Naive thymus-derived CD8-positive, alpha-beta T cell (primary cell): ENCODE data around the gene WSB2. TPM values are rescaled to one million over a fixed set of nuclear protein-coding genes. Genes with fewer than 3 reads are reported as not detected.
A peak's percentile ranks its signal among the peaks of the same experiment; 100 is the strongest.

Experiments used
- ATAC-seq, 2 donors: fragments of 150-1000 bp; cut with Tn5 transposase in 1 of 2; sonication (Bioruptor Pico), chemical (Tn5 transposase) in 1 of 2; 1 replicate in 1 of 2; 2 replicates in 1 of 2; pipeline ENCODE4 v1.10.0; 2021; ENCODE audit warnings: mild to moderate bottlenecking in 2 of 2, moderate library complexity in 2 of 2
- POLR2A ChIA-PET: fragments of 350-600 bp; sonication (Branson Sonifier 250); formaldehyde crosslinking; loops from one replicate; lab custom pipeline; 2021; ENCODE audit warnings: antibody characterized with exemption; lab: Charles Lee
- DNase-seq, 10 donors: peaks; one replicate each; pipeline versions ENCODE4 v3.0.0 to v3.0.0-alpha.2; 2020 to 2022
- H3K27ac Mint-ChIP-seq, 10 donors: one replicate each; pipeline ENCODE4 v1.8.0; 2020 to 2022; ENCODE audit warnings: mild to moderate bottlenecking in 10 of 10, mixed read lengths in 10 of 10, moderate library complexity in 4 of 10, inconsistent platforms in 1 of 10
- H3K27me3 Mint-ChIP-seq, 5 donors: one replicate each; pipeline ENCODE4 v1.8.0; 2021 to 2022; ENCODE audit warnings: mixed read lengths in 5 of 5
- H3K36me3 Mint-ChIP-seq, 3 donors: one replicate each; pipeline ENCODE4 v1.8.0; 2020 to 2022; ENCODE audit warnings: mixed read lengths in 3 of 3, mild to moderate bottlenecking in 2 of 3, inconsistent platforms in 1 of 3
- H3K4me1 Mint-ChIP-seq, 4 donors: one replicate each; pipeline ENCODE4 v1.8.0; 2021 to 2022; ENCODE audit warnings: mixed read lengths in 4 of 4
- H3K4me3 Mint-ChIP-seq, 10 donors: one replicate each; pipeline ENCODE4 v1.8.0; 2020 to 2022; ENCODE audit warnings: mild to moderate bottlenecking in 10 of 10, mixed read lengths in 10 of 10, moderate library complexity in 6 of 10, inconsistent platforms in 1 of 10
- H3K9me3 Mint-ChIP-seq, 9 donors: one replicate each; pipeline ENCODE4 v1.8.0; 2020 to 2022; ENCODE audit warnings: mixed read lengths in 9 of 9, mild to moderate bottlenecking in 3 of 9, inconsistent platforms in 1 of 9, moderate library complexity in 1 of 9
- polyA plus RNA-seq, 3 donors: library from polyadenylated mRNA; unstranded; fragments of 300-500 nt; fragmentation: Illumina TruSeq; gene quantifications; one replicate each; pipeline ENCODE4 v1.2.3, GENCODE V29; 2021
- total RNA-seq, 8 experiments: library from RNA in 2 of 8; stranded (reverse) in 2 of 8; gene quantifications; one replicate each; pipeline ENCODE4 v1.2.3 and lab custom pipeline; 2021 to 2026

The WSB2 gene
- total RNA-seq (10 to 100 TPM; 14.8 to 18.6 TPM), polyA plus RNA-seq (10 to 100 TPM in 2 of 3 donors, 1 to 10 TPM in 1; 7.7 to 16.9 (median 12.4) TPM), total RNA-seq (lab: John Stamatoyannopoulos, UW) (7.9 to 23.6 (median 22.4) reads per million in 6 experiments)

DNA sequence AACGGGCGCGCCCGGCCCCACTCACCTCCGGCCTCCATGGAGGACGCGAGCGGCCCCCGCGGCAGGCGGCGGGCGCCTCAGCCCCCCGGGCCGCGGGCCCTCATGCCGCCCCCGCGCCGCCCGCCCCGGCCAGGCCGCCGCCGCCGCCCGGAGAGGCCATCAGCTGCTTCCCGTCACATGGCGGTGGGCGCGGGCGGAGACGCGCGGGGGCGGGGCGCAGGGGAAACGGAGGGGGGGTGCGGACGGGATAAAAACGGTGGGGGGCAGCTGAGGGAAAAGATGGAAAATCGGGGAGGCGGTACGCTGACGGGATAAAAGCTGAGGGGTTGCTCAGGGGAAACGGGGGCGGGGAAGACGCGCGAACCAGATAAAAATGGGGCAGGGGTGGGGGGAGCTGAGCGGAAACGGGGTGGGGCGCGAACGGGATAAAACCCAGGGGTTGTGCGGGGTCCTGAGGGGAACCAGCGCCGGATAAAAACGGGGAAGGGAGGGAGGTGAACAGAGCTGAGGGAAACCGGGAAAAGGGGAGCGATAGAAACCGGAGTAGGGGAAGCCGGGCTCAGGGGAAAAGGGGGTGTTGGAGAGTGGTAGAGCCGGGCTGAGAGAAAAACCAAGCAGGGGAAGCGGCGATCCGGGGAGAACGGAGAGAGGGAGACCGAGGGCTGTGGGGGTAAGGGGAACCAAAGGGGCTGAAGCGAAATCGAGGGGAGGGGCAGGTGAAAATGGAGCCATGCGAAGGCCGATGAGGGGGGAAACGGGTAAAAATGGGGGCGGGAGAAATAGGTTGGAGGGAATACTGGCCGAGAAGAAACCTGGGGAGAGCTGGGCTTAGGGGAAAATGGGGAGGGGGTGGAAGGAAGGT, at the start of gene WSB2:
TSS of gene WSB2 (minus strand) at position 169 of the 862 bp plus-strand sequence. CDS start at position 38, 131 bp downstream.
- Mint-ChIP-seq H3K27me3 (peaks cover 0 to 4% (median 0%) of the 10 kb centered on the region in 5 donors), H3K4me3 (peak within 1 kb of the TSS; percentile 82 to 98 (median 94)), H3K27ac (peak within 1 kb of the TSS; percentile 89 to 98 (median 96)), H3K4me1 (peaks cover 33 to 60% (median 58%) of the 10 kb centered on the region in 4 donors), H3K36me3 (no peaks in the 10 kb centered on the region), H3K9me3 (no peaks in the 10 kb centered on the region)
- DNase-seq (peak; percentile 16 to 71 (median 43)), ATAC-seq (peak; percentile 33 to 46)
- POLR2A ChIA-PET: interaction anchor here (0.6 to 1.6 kb wide), 5 partner anchors 14 to 1502 kb away, joined by 3 to 8 read pairs (median 4); partner anchors contain the start of genes MAP1LC3B2, PEBP1 and RFC5

- POLR2A ChIA-PET: no interaction called here
- no peak overlapping the region for H3K27ac Mint-ChIP-seq
- peaks cover 3 to 7% (median 5%) of the 10 kb centered on the region in 4 donors for H3K4me1 Mint-ChIP-seq
- H3K4me3 Mint-ChIP-seq: no peak overlapping the region
- no peaks in the 10 kb centered on the region for H3K9me3 Mint-ChIP-seq
- DNase-seq: no peak
- ATAC-seq: no peak
- peaks cover 0 to 3% (median 0%) of the 10 kb centered on the region in 3 donors for H3K36me3 Mint-ChIP-seq
- peaks cover 3 to 8% (median 6%) of the 10 kb centered on the region in 5 donors for H3K27me3 Mint-ChIP-seq
Observed at GRCh38 chr12:118109088-118109487, 48.1 kb upstream of the WSB2 start.

GRCh38 chr12:118107694-118108093, 46.7 kb upstream of the WSB2 start:
- Mint-ChIP-seq H3K36me3 (no peaks in the 10 kb centered on the region), H3K4me3 (no peak overlapping the region), H3K9me3 (no peaks in the 10 kb centered on the region), H3K4me1 (peaks cover 5 to 14% (median 10%) of the 10 kb centered on the region in 4 donors), H3K27ac (no peak overlapping the region), H3K27me3 (peaks cover 3 to 13% (median 9%) of the 10 kb centered on the region in 5 donors)
- ATAC-seq (no peak), DNase-seq (no peak)
- POLR2A ChIA-PET: no interaction called here

DNA sequence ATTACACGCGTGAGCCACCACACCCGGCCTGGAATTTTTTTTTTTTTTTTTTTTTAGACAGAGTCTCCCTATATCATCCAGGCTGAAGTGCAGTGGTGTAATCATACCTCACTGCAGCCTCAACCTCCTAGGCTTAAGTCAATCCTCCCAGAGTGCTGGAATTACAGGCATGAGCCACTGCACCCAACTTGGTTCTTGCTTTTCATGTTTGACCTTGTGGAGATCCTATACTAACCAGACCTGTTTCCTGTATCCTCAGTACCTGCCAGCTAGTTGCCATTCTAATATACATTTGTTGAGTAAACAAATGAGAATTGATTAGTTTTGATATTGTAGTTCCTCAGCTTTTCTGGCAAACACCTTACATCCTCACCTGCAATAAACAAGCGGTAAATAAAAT, 46.0 kb upstream of the WSB2 start:
- no peak overlapping the region for H3K4me3 Mint-ChIP-seq
- no peak for ATAC-seq
- H3K27ac Mint-ChIP-seq: no peak overlapping the region
- POLR2A ChIA-PET: no interaction called here
- H3K9me3 Mint-ChIP-seq: no peaks in the 10 kb centered on the region
- H3K4me1 Mint-ChIP-seq: peaks cover 5 to 15% (median 10%) of the 10 kb centered on the region in 4 donors
- no peak for DNase-seq
- no peaks in the 10 kb centered on the region for H3K36me3 Mint-ChIP-seq
- peaks cover 3 to 16% (median 9%) of the 10 kb centered on the region in 5 donors for H3K27me3 Mint-ChIP-seq

DNA sequence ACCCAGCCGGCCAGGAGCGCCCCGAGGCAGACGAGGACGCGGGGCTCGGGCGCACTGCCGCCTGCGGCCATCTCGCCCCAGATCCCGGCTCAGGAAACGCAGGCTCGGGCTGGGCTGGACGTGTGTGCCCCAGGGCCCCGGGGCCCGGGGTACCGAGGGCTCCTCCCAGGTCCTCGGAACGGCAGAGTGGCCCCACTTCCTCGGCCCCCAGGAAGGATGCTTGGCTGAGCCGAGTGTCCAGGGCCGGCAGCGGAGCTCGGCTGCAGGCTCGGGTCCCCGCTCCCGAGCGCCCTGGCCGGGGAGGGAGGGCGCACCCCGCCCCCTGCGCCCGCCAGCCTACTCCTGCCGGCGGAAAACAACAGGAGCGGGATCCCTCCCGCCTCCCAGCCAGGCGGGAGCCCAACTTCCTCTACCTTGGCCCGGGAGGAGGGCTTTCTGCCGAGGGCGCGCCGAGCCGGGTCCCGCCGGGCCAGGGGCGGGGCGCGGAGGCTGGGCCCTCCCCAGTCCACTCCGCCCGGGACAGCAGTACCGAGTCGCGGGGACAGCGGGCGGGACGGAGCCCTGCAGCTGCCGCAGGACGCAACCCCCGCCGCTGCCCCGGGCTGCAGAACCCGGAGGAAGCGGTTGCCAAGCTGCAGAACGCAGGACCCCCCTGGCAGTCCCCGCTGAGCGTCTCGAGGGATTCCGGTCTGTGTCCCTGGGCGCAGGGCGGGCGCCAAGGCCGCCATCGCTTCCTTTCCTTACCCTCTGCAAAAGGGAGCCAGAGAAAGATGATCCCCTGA, 42.8 kb upstream of the WSB2 start, which contains the start of gene VSIG10:
TSS of gene VSIG10 (minus strand) at position 411 of the 782 bp plus-strand sequence. CDS start at position 71, 340 bp downstream.
- H3K27ac Mint-ChIP-seq: peak within 1 kb of the TSS in 5 of 10 donors; percentile 28 to 90 (median 57)

DNA sequence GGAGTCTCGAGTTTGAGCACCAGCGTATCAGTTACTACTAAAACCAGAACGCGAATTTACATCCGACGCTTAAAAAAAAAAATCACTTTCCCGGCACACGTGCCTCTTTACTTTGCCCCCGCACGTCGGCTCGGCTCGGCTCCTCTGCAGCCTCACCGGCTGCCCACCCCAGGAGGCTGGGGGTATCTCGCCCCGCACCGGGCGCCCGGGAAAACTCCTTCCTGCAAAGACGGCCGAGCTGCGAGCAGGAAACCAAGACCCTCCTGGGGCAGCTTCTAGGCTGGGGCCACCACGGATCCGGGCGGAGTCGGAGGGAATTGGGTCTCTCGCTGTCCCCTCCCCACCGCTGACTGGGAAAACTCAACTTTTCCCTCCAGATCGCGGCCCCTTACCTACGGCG, 42.2 kb upstream of the WSB2 start:
- H3K4me3 Mint-ChIP-seq: peak overlapping the region; percentile 75 to 93 (median 91)
- peaks cover 3 to 20% (median 9%) of the 10 kb centered on the region in 5 donors for H3K27me3 Mint-ChIP-seq
- peaks cover 5 to 15% (median 10%) of the 10 kb centered on the region in 4 donors for H3K4me1 Mint-ChIP-seq
- H3K9me3 Mint-ChIP-seq: no peaks in the 10 kb centered on the region
- H3K36me3 Mint-ChIP-seq: no peaks in the 10 kb centered on the region
- peak overlapping the region in 4 of 10 donors; percentile 6 to 80 (median 56) for H3K27ac Mint-ChIP-seq
- POLR2A ChIA-PET: no interaction called here
- DNase-seq (peak in 2 of 10 donors; percentile 3 to 22), ATAC-seq (peak; percentile 32 to 55)

More for the DNA sequence above, 42.8 kb upstream of the WSB2 start, which contains the start of gene VSIG10:
- H3K36me3 Mint-ChIP-seq: no peaks in the 10 kb centered on the region
- DNase-seq (peak in 7 of 10 donors; percentile 5 to 25 (median 18)), ATAC-seq (peak; percentile 70 to 77)
- peak within 1 kb of the TSS; percentile 75 to 93 (median 91) for H3K4me3 Mint-ChIP-seq
- POLR2A ChIA-PET: no interaction called here
- peaks cover 5 to 15% (median 10%) of the 10 kb centered on the region in 4 donors for H3K4me1 Mint-ChIP-seq
- no peaks in the 10 kb centered on the region for H3K9me3 Mint-ChIP-seq
- H3K27me3 Mint-ChIP-seq: peaks cover 3 to 20% (median 9%) of the 10 kb centered on the region in 5 donors

DNA sequence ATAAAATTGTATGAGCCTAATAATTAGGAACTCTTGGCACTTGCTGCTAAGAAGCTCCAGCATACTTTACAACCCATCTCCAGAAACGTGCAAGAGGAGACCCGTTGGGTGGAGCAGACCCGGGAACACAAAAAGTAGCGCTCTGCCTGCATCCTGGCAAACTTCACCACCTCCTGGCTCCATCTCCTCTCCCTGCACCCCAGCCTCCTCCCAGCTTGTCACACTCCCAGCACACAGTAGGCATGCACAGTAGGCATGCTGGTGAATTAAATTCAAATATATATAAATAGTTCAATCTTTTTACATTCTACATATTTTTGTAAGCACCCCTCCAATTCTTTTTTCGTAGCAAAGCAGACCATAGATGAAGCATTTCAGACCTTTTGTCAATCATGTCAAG, 41.6 kb upstream of the WSB2 start:
- POLR2A ChIA-PET: no interaction called here
- DNase-seq (no peak), ATAC-seq (no peak)
- peaks cover 5 to 15% (median 10%) of the 10 kb centered on the region in 4 donors for H3K4me1 Mint-ChIP-seq
- peaks cover 3 to 20% (median 9%) of the 10 kb centered on the region in 5 donors for H3K27me3 Mint-ChIP-seq
- no peaks in the 10 kb centered on the region for H3K36me3 Mint-ChIP-seq
- H3K4me3 Mint-ChIP-seq: peak overlapping the region; percentile 75 to 93 (median 91)
- no peaks in the 10 kb centered on the region for H3K9me3 Mint-ChIP-seq
- peak overlapping the region in 4 of 10 donors; percentile 6 to 90 (median 68) for H3K27ac Mint-ChIP-seq

DNA sequence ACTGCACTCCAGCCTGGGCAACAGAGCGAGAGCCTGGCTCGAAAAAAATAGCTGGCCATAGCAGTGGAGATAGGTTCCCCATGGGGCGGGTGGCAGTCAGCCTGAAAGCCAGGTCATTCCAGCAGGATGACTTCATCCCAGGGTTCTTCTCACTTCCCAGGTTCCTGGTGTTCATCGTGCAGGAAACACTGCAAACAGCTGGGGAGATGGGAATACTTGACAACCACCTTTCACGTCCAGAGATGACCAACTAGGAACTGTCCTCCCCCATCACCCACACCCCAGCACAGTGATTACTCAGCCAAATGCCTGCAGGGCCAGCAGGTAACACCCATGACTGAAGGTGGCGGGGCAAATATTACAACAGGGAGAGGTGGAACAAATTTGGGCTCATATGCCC, 41.1 kb upstream of the WSB2 start:
- Mint-ChIP-seq H3K9me3 (no peaks in the 10 kb centered on the region), H3K4me1 (peaks cover 5 to 15% (median 10%) of the 10 kb centered on the region in 4 donors), H3K27ac (no peak overlapping the region), H3K27me3 (peaks cover 3 to 20% (median 9%) of the 10 kb centered on the region in 5 donors), H3K4me3 (peak overlapping the region in 6 of 10 donors; percentile 30 to 93 (median 51)), H3K36me3 (no peaks in the 10 kb centered on the region)
- ATAC-seq: no peak
- POLR2A ChIA-PET: no interaction called here
- DNase-seq: no peak

- DNase-seq (no peak), ATAC-seq (no peak)
- H3K36me3 Mint-ChIP-seq: no peaks in the 10 kb centered on the region
- no peaks in the 10 kb centered on the region for H3K9me3 Mint-ChIP-seq
- peak overlapping the region in 1 of 10 donors; percentile 19 for H3K27ac Mint-ChIP-seq
- H3K4me1 Mint-ChIP-seq: peaks cover 5 to 15% (median 10%) of the 10 kb centered on the region in 4 donors
- H3K27me3 Mint-ChIP-seq: peaks cover 3 to 22% (median 9%) of the 10 kb centered on the region in 5 donors
- H3K4me3 Mint-ChIP-seq: no peak overlapping the region
- POLR2A ChIA-PET: no interaction called here
Observed at GRCh38 chr12:118101051-118101450, 40.1 kb upstream of the WSB2 start.

- ATAC-seq: no peak
- POLR2A ChIA-PET: no interaction called here
- H3K27me3 Mint-ChIP-seq: peaks cover 0 to 14% (median 6%) of the 10 kb centered on the region in 5 donors
- peaks cover 2 to 9% (median 5%) of the 10 kb centered on the region in 4 donors for H3K4me1 Mint-ChIP-seq
- no peaks in the 10 kb centered on the region for H3K36me3 Mint-ChIP-seq
- H3K9me3 Mint-ChIP-seq: no peaks in the 10 kb centered on the region
- DNase-seq: no peak
- no peak overlapping the region for H3K4me3 Mint-ChIP-seq
- no peak overlapping the region for H3K27ac Mint-ChIP-seq
Observed at GRCh38 chr12:118098911-118099671, 38.1 kb upstream of the WSB2 start.

GRCh38 chr12:118098401-118098800, 37.4 kb upstream of the WSB2 start:
- POLR2A ChIA-PET: no interaction called here
- DNase-seq: no peak
- peak overlapping the region in 1 of 10 donors; percentile 58 for H3K27ac Mint-ChIP-seq
- no peak overlapping the region for H3K4me3 Mint-ChIP-seq
- H3K36me3 Mint-ChIP-seq: no peaks in the 10 kb centered on the region
- no peak for ATAC-seq
- no peaks in the 10 kb centered on the region for H3K9me3 Mint-ChIP-seq
- peaks cover 0 to 14% (median 6%) of the 10 kb centered on the region in 5 donors for H3K27me3 Mint-ChIP-seq
- peaks cover 2 to 8% (median 4%) of the 10 kb centered on the region in 4 donors for H3K4me1 Mint-ChIP-seq
